Measurements from ENCODE around the gene MTIF3.

DNA sequence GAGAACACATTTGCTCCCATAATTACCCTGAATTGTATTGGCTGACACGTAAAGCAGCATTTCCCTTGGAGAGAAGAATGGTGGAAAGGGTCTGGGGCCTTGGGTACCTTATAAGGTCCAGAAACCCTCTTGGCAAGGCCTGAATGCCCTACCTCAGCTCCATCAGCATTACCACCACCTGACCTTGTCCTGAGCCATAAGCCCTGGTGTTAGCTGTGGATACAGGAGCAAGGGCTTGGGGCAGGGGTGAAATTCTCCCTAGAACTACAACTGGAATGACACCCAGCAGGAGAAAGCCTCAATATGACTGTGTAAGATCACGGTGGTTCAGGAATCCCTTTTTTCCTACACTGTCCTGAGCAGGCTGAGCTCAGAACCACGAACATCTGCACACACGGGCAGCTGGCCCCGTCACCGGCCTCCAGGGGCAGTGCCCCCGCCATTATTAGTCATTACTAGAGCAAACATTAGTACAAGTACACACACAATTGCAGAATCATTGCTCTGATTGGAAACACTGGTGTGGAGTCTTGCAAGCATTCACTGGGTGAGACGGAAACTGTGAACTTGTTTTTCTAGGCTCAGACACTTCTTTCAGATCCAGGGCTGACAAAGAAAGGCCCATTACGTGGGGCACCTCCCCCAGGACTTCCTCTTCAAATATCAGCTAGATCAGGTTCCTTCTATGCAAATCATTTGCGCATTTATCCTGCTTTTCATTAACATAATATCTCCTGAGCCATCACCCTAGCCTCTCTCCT lies 26.8 kb upstream of the MTIF3 start:
- no peak for TF ChIP-seq EZH2 (IDR thresholded peaks at IDR 0.05; ENCODE audit: insufficient read depth, poor library complexity, severe bottlenecking)
- TF ChIP-seq EZH2phosphoT487 (IDR thresholded peaks at IDR 0.05; ENCODE audit: insufficient read depth, low read depth) = no peak
